Myocyte (in vitro differentiated cells): ENCODE measurements around the gene ZC3H4. TPM values are rescaled to one million over a fixed set of nuclear protein-coding genes. Genes with fewer than 3 reads are reported as not detected.

Experiments used
- DNase-seq: peaks from one replicate; pipeline ENCODE4 v3.0.0-alpha.2; 2012; ENCODE audit warnings: low read depth
- total RNA-seq: library from RNA; depleted of rRNA; stranded (reverse); fragments of >200 nt; gene quantifications from 2 replicates; pipeline ENCODE4 v1.2.3, GENCODE V29; 2014

Gene ZC3H4
- total RNA-seq, 1 donor from 2014 or later: 10.1 TPM

GRCh38 chr19:47134545-47134944, 21.0 kb upstream of the ZC3H4 start:
- DNase-seq: no peak

- DNase-seq: no peak
Measured at GRCh38 chr19:47133021-47133471, 19.5 kb upstream of the ZC3H4 start.

- no peak for DNase-seq
Measured at GRCh38 chr19:47132194-47132852, 18.7 kb upstream of the ZC3H4 start.

GRCh38 chr19:47130589-47131227, 17.1 kb upstream of the ZC3H4 start, which contains the start of gene SAE1:
Gene SAE1 (plus strand): TSS chr19:47130835. CDS start chr19:47130931, 96 bp downstream.
- peak; percentile 99 for DNase-seq

- DNase-seq: no peak
Measured at GRCh38 chr19:47130120-47130588, 16.6 kb upstream of the ZC3H4 start.

- DNase-seq: no peak
Measured at GRCh38 chr19:47129579-47129978, 16.0 kb upstream of the ZC3H4 start.

- DNase-seq: no peak
Measured at GRCh38 chr19:47125669-47125938, 12.0 kb upstream of the ZC3H4 start.

GRCh38 chr19:47124937-47125668, 11.5 kb upstream of the ZC3H4 start:
- peak; percentile 80 for DNase-seq

GRCh38 chr19:47123406-47123805, 9.8 kb upstream of the ZC3H4 start:
- no peak for DNase-seq

GRCh38 chr19:47122359-47123335, 9.1 kb upstream of the ZC3H4 start:
- peak; percentile 54 for DNase-seq

GRCh38 chr19:47120470-47121067, 7.0 kb upstream of the ZC3H4 start:
- DNase-seq: no peak

- DNase-seq: no peak
Measured at GRCh38 chr19:47113850-47114651, 475 bp upstream of the ZC3H4 start.

GRCh38 chr19:47112166-47112996, 1.2 kb downstream of the ZC3H4 start:
- DNase-seq: peak; percentile 80

- no peak for DNase-seq
Measured at GRCh38 chr19:47111682-47112165, 1.9 kb downstream of the ZC3H4 start.

- DNase-seq: no peak
Measured at GRCh38 chr19:47111006-47111621, 2.5 kb downstream of the ZC3H4 start.

- DNase-seq: no peak
Measured at GRCh38 chr19:47110521-47111005, 3.0 kb downstream of the ZC3H4 start.

- peak; percentile 32 for DNase-seq
Measured at GRCh38 chr19:47109541-47110375, 3.8 kb downstream of the ZC3H4 start.
